Lung microvascular endothelial cell (primary cell): ENCODE data around the gene FKBP11. TPM values are rescaled to one million over a fixed set of nuclear protein-coding genes. Genes with fewer than 3 reads are reported as not detected.
"Not testable (repeated sequence)": the region's sequence is repeated elsewhere in the genome, so short reads cannot be mapped to it uniquely, and the experiment has no call there.

Source experiments
- DNase-seq, 2 donors: peaks; one replicate each; pipeline versions ENCODE4 v3.0.0 to v3.0.0-alpha.2; 2010; ENCODE audit warnings: low read depth in 2 of 2
- total RNA-seq: library from RNA; depleted of rRNA; stranded (reverse); fragments of >200 nt; gene quantifications from 2 replicates; pipeline ENCODE4 v1.2.1, GENCODE V29; 2014

Gene FKBP11
- total RNA-seq, 1 donor from 2014 or later = 9.7 TPM

GRCh38 chr12:48910196-48910595 is 15.1 kb downstream of the FKBP11 start:
- DNase-seq = no peak

DNA sequence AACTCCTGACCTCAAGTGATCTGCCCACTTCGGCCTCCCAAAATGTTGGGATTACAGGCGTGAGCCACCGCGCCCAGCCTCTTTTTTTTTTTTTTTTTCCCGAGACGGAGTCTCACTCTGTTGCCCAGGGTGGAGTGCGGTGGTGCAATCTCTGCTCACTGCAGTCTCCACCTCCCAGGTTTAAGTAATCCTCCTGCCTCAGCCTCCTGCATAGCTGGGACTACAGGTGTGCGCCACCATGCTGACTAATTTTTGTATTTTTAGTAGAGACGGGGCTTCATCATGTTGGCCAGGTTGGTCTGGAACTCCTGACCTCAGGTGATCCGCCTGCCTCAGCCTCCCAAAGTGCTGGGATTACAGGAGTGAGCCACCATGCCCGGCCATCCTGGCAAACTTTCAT is 15.6 kb downstream of the FKBP11 start:
- DNase-seq = not testable (repeated sequence)

GRCh38 chr12:48907245-48907644 is 18.0 kb downstream of the FKBP11 start:
- no peak for DNase-seq

- peak; percentile 87 to 88 for DNase-seq
Observed at GRCh38 chr12:48903982-48904411, 21.3 kb downstream of the FKBP11 start.

DNA sequence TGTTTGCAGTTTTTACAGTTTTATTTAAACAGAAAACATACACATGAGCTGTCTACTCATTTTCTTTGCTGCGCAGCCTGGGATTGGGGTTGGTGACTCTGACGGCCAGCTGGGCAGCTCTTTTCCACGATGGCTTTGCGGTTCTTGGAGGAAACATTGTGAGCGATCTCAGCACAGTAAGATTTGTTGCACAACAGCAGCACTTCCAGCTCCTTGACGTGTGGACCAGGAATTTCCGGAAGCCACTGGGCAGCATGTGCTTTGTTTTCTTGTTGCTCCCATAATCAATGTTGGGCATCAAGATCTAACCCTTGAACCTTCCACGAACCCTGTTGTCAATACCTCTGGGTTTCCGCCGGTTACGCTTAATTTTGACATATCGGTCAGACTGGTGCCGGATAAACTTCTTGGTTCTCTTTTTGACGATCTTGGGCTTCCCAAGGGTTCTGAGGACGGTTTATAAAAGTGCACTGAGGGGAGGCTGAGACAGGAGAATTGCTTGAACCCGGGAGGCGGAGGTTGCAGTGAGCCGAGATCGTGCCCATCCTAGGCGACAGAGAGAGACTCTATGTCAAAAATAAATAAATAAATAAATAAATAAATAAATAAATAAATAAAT is 21.8 kb downstream of the FKBP11 start:
- DNase-seq = peak in 1 of 2 donors; percentile 72

- DNase-seq = no peak
Observed at GRCh38 chr12:48901278-48901677, 24.0 kb downstream of the FKBP11 start.

DNA sequence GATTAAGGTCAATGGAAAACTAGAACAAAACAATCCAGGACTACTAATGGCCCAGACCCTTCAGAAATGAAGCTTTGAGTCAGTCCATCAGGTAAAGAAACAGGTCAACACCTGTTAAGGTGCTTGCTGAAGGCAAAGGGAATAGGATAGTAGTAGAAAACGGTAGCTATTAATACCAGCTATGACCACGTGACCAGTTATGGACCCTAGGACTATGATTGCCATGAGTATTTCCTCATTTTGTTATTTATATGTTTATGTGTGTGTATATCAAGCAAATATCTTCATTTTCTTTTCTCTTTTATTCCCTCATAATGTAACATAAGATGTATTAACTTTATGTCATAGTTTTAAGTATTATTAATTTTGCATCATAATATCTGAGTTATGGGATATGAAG is 25.6 kb downstream of the FKBP11 start:
- DNase-seq = no peak

GRCh38 chr12:48894271-48894670 is 31.0 kb downstream of the FKBP11 start:
- DNase-seq = no peak

DNA sequence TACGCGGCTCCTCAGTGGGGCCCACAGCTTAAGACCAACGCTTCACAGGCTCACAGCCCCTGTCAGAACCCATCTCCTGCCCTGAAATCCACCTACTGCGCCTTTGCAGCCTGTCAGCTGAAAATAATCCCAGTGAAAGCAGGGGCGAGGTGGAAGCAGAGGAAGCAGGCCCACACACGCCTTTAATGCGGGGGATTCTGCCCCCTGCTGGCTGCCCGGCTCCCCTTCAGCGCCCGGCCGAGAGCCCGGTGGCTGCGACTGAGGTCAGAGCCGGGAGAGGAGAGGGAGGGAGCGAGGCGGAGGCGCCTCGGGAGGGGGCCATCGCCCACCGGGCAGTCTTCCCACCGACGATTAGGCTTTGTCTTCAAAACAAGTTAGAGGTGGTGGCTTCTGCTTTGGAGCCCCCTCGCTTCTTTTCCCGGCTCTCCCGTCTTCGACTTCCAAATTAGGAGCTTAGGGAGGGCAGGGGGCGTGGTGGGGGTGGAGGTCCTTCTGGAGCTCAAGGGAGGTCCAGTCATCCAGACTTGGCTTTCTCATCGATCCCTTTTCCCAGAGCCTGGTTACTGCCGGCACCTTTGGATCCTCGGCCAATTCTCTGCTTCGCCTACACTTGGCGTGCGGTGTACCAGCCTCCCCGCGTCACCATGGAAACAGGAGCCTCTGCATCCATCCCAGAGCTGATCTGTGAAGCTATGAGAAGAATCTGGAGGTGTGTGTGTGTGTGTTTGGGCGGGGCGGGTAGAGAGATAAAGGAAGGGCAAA is 34.5 kb downstream of the FKBP11 start:
- peak; percentile 81 to 83 for DNase-seq

DNA sequence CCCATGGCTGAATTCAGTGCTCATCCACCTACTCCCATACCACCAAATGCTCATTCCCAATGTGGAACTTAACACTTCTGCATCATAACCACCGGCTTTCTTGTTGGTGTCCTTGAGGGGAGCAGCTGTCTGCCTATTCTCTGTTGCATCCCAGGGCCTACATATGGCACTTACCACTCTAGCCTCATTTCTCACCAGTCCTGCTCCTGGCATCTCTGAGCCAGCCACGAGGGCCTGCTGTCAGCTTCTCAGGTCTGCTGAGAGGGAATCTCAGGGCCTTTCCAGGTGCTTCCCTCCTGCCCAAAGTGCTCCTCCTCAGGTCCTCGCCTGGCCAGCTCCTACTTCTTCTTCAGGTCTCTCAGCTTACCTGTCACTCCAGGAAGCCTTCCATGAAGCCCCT is 35.6 kb downstream of the FKBP11 start:
- no peak for DNase-seq

GRCh38 chr12:48883305-48884161 is 41.8 kb downstream of the FKBP11 start:
- DNase-seq = peak; percentile 33 to 63

GRCh38 chr12:48882972-48883304 is 42.4 kb downstream of the FKBP11 start:
- no peak for DNase-seq

DNA sequence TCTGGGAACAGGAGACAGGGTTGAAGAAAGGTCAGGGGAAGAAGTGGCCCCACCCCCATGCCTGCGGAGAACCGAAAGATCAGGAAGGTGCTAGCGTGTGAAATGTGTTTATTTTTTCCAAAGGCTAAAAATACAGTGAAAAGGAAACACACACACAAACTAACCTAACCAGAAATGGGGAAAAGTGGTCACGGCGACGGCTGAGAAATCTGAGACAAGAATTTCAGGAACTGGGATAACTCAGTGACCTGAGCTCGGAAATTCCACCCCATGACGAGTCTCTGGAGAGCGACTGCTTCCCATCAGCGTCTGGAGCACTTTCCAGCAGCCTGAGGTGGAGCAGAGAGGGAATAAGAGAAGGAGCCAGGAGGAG is 43.0 kb downstream of the FKBP11 start:
- DNase-seq = peak; percentile 42 to 94

- no peak for DNase-seq
Observed at GRCh38 chr12:48881686-48882314, 43.5 kb downstream of the FKBP11 start.

GRCh38 chr12:48880647-48881046 is 44.6 kb downstream of the FKBP11 start:
- DNase-seq = no peak

- DNase-seq = no peak
Observed at GRCh38 chr12:48878548-48878947, 46.7 kb downstream of the FKBP11 start.

- DNase-seq = no peak
Observed at GRCh38 chr12:48875944-48876515, 49.3 kb downstream of the FKBP11 start.

- DNase-seq = not testable (repeated sequence)
Observed at GRCh38 chr12:48873534-48873933, 51.8 kb downstream of the FKBP11 start.

- DNase-seq = no peak
Observed at GRCh38 chr12:48873096-48873495, 52.2 kb downstream of the FKBP11 start.
